ENCODE measurements around the gene CNTLN. TPM values are rescaled to one million over a fixed set of nuclear protein-coding genes. Genes with fewer than 3 reads are reported as not detected.
A peak's percentile ranks its signal among the peaks of the same experiment; 100 is the strongest.

The CNTLN gene
- total RNA-seq, 1 donor from 2014 or later = 0.79 TPM

DNA sequence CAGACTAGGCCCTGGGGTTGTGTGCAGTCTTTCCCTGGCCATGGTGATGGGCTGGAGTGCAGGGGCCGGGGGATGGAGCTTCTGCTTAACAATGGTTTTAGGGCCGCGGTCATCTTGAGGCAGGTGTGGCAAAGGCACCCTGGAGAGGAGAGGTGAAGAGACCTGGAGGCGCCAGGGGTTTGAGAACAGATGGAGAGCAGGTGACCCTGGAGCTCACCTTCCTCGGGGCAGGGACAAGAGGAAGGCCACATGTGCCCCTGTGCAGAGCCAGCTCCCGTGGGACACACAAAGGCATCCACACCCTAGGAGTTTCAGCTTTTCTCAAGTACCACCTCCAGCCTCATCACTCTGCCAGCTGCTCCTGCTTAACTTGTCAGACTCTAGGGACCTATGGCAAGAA lies 397.6 kb downstream of the CNTLN start:
- FAIRE-seq (no peak), DNase-seq (ENCODE audit: low read depth) (no peak)
- Histone ChIP-seq H3K36me3 (ENCODE audit: control insufficient read depth, insufficient read depth, low read length) (no peaks in the 10 kb centered on the region), H3K4me3 (ENCODE audit: low read depth, low read length) (no peak overlapping the region), H3K27me3 (ENCODE audit: control insufficient read depth, insufficient read depth, low read length) (no peaks in the 10 kb centered on the region)
- TF ChIP-seq, protein P1, sequence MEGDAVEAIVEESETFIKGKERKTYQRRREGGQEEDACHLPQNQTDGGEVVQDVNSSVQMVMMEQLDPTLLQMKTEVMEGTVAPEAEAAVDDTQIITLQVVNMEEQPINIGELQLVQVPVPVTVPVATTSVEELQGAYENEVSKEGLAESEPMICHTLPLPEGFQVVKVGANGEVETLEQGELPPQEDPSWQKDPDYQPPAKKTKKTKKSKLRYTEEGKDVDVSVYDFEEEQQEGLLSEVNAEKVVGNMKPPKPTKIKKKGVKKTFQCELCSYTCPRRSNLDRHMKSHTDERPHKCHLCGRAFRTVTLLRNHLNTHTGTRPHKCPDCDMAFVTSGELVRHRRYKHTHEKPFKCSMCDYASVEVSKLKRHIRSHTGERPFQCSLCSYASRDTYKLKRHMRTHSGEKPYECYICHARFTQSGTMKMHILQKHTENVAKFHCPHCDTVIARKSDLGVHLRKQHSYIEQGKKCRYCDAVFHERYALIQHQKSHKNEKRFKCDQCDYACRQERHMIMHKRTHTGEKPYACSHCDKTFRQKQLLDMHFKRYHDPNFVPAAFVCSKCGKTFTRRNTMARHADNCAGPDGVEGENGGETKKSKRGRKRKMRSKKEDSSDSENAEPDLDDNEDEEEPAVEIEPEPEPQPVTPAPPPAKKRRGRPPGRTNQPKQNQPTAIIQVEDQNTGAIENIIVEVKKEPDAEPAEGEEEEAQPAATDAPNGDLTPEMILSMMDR (IDR thresholded peaks at IDR 0.05; ENCODE audit: insufficient read depth, low read length, severe bottlenecking) = no peak

DNA sequence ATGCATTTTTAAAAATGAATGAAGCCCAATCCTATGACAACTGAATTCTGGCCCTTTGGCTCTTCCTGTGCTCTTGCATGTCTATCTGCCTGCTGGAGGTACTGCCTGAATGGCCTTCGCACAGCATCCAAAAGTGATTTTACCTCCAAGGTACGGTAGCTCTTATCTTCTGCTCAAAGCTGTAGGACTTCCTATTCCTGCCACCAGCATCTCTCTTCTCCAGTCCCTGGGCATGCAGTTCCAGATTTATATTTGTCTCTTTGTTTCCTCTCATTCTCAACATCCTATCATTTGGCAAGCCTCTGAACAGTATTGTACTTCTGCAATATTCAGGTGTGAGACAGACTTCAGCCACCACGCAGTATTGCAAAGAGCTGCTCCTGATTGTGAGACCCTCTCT lies 400.3 kb downstream of the CNTLN start:
- no peak for DNase-seq (ENCODE audit: low read depth)
- TF ChIP-seq, protein P1 (IDR thresholded peaks at IDR 0.05; ENCODE audit: insufficient read depth, low read length, severe bottlenecking) = no peak
- H3K4me3 ChIP-seq (ENCODE audit: low read depth, low read length) = no peak overlapping the region
- no peaks in the 10 kb centered on the region for H3K27me3 ChIP-seq (ENCODE audit: control insufficient read depth, insufficient read depth, low read length)
- no peak for FAIRE-seq
- H3K36me3 ChIP-seq (ENCODE audit: control insufficient read depth, insufficient read depth, low read length) = no peaks in the 10 kb centered on the region

DNA sequence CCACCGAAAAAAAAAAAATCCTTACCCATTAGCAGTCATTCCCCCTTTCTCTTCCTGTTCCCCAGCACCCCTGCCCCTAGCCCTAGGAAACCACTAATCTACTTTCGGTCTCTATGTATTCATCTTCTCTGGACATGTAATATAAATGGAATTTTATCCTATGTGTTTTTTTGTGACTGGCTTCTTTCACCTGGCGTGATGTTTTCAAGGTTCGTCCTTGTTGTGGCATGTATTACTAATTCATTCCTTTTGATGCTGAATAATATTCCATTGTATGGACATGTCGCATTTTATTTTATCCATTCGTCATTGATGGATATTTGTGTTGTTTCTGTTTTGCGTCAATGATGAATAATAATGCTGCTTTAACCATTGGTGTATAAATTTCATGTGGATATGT lies 401.2 kb downstream of the CNTLN start:
- no peak overlapping the region for H3K4me3 ChIP-seq (ENCODE audit: low read depth, low read length)
- H3K27me3 ChIP-seq (ENCODE audit: control insufficient read depth, insufficient read depth, low read length) = no peaks in the 10 kb centered on the region
- DNase-seq (ENCODE audit: low read depth) (peak; percentile 17), FAIRE-seq (no peak)
- H3K36me3 ChIP-seq (ENCODE audit: control insufficient read depth, insufficient read depth, low read length) = no peaks in the 10 kb centered on the region
- TF ChIP-seq, protein P1 (IDR thresholded peaks at IDR 0.05; ENCODE audit: insufficient read depth, low read length, severe bottlenecking) = no peak

DNA sequence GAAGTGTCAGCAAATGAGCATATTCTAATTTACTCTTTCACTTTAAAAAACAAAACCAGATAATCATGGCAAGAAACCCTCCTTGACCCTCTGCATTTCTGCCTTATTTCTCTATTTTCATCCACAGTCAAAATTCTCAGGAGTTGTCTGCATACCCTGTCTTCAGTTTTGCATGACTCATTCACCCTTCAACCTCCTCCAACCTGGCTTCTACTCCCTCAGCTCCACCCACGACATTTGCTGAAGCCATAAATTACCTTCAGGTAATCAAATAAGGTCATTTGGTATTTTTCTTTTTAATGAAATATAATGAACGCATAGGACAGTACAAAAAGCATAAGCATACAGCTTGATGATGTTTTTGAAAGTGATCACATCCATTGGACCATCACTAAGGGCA lies 416.2 kb downstream of the CNTLN start:
- FAIRE-seq (no peak), DNase-seq (ENCODE audit: low read depth) (no peak)
- H3K36me3 ChIP-seq (ENCODE audit: control insufficient read depth, insufficient read depth, low read length) = no peaks in the 10 kb centered on the region

More for the DNA sequence above, 416.2 kb downstream of the CNTLN start:
- Histone ChIP-seq H3K4me3 (ENCODE audit: low read depth, low read length) (no peak overlapping the region), H3K27me3 (ENCODE audit: control insufficient read depth, insufficient read depth, low read length) (no peaks in the 10 kb centered on the region)
- TF ChIP-seq, protein P1 (IDR thresholded peaks at IDR 0.05; ENCODE audit: insufficient read depth, low read length, severe bottlenecking) = no peak

Data from bronchial epithelial cell (primary cell).